ENCODE measurements around the gene GRAMD1C.
A peak's percentile ranks its signal among the peaks of the same experiment; 100 is the strongest.

The GRAMD1C gene

GRCh38 chr3:113912552-113913236, 74.1 kb downstream of the GRAMD1C start:
- Mint-ChIP-seq H3K9me3 (no peaks in the 10 kb centered on the region), H3K4me1 (no peaks in the 10 kb centered on the region), H3K4me3 (no peak overlapping the region), H3K27ac (no peak overlapping the region), H3K36me3 (ENCODE audit: low read depth) (no peaks in the 10 kb centered on the region), H3K27me3 (ENCODE audit: low read depth) (no peaks in the 10 kb centered on the region)
- TF ChIP-seq CTCF (IDR thresholded peaks at IDR 0.05; ENCODE audit: unreplicated experiment in 3 of 3), result peak; percentile 48 to 58 (median 53)

GRCh38 chr3:113914646-113915045, 76.1 kb downstream of the GRAMD1C start:
- H3K9me3 Mint-ChIP-seq, result no peaks in the 10 kb centered on the region
- TF ChIP-seq CTCF (IDR thresholded peaks at IDR 0.05; ENCODE audit: unreplicated experiment in 3 of 3), result no peak
- no peaks in the 10 kb centered on the region for H3K4me1 Mint-ChIP-seq
- H3K27ac Mint-ChIP-seq, result no peak overlapping the region
- H3K27me3 Mint-ChIP-seq (ENCODE audit: low read depth), result no peaks in the 10 kb centered on the region
- H3K4me3 Mint-ChIP-seq, result no peak overlapping the region
- no peaks in the 10 kb centered on the region for H3K36me3 Mint-ChIP-seq (ENCODE audit: low read depth)

- H3K4me1 Mint-ChIP-seq, result no peaks in the 10 kb centered on the region
- TF ChIP-seq CTCF (IDR thresholded peaks at IDR 0.05; ENCODE audit: unreplicated experiment in 3 of 3), result no peak
- H3K27ac Mint-ChIP-seq, result no peak overlapping the region
- peaks cover 5% of the 10 kb centered on the region for H3K27me3 Mint-ChIP-seq (ENCODE audit: low read depth)
- H3K36me3 Mint-ChIP-seq (ENCODE audit: low read depth), result peaks cover 11% of the 10 kb centered on the region
- peaks cover 20% of the 10 kb centered on the region for H3K9me3 Mint-ChIP-seq
- H3K4me3 Mint-ChIP-seq, result no peak overlapping the region
Measured at GRCh38 chr3:113927556-113927955, 89.0 kb downstream of the GRAMD1C start.

- no peak overlapping the region for H3K27ac Mint-ChIP-seq
- H3K4me1 Mint-ChIP-seq, result no peaks in the 10 kb centered on the region
- no peaks in the 10 kb centered on the region for H3K9me3 Mint-ChIP-seq
- TF ChIP-seq CTCF (IDR thresholded peaks at IDR 0.05; ENCODE audit: unreplicated experiment in 3 of 3), result no peak
- no peaks in the 10 kb centered on the region for H3K36me3 Mint-ChIP-seq (ENCODE audit: low read depth)
- H3K4me3 Mint-ChIP-seq, result peak overlapping the region; percentile 84 to 93 (median 93)
- peaks cover 66% of the 10 kb centered on the region for H3K27me3 Mint-ChIP-seq (ENCODE audit: low read depth)
Measured at GRCh38 chr3:113946831-113947230, 108.2 kb downstream of the GRAMD1C start.

GRCh38 chr3:113947372-113948014, 108.9 kb downstream of the GRAMD1C start, which contains the start of gene ZDHHC23:
Gene ZDHHC23, plus strand, starts transcription at chr3:113948013. Its CDS starts 790 bp downstream, at chr3:113948803.
- Mint-ChIP-seq H3K4me3 (peak within 1 kb of the TSS; percentile 84 to 93 (median 93)), H3K27ac (peak within 1 kb of the TSS in 2 of 3 experiments; percentile 47 to 85), H3K27me3 (ENCODE audit: low read depth) (peaks cover 66% of the 10 kb centered on the region), H3K9me3 (no peaks in the 10 kb centered on the region), H3K36me3 (ENCODE audit: low read depth) (peaks cover 4% of the 10 kb centered on the region), H3K4me1 (no peaks in the 10 kb centered on the region)
- no peak for TF ChIP-seq CTCF (IDR thresholded peaks at IDR 0.05; ENCODE audit: unreplicated experiment in 3 of 3)

Measured in nephron (organoid).